ENCODE results near the gene TPO. TPM values are rescaled to one million over a fixed set of nuclear protein-coding genes. Genes with fewer than 3 reads are reported as not detected.
"Not testable (repeated sequence)": the region's sequence is repeated elsewhere in the genome, so short reads cannot be mapped to it uniquely, and the experiment has no call there.

The TPO gene
- total RNA-seq, 2 experiments from 2014 or later: not detected

DNA sequence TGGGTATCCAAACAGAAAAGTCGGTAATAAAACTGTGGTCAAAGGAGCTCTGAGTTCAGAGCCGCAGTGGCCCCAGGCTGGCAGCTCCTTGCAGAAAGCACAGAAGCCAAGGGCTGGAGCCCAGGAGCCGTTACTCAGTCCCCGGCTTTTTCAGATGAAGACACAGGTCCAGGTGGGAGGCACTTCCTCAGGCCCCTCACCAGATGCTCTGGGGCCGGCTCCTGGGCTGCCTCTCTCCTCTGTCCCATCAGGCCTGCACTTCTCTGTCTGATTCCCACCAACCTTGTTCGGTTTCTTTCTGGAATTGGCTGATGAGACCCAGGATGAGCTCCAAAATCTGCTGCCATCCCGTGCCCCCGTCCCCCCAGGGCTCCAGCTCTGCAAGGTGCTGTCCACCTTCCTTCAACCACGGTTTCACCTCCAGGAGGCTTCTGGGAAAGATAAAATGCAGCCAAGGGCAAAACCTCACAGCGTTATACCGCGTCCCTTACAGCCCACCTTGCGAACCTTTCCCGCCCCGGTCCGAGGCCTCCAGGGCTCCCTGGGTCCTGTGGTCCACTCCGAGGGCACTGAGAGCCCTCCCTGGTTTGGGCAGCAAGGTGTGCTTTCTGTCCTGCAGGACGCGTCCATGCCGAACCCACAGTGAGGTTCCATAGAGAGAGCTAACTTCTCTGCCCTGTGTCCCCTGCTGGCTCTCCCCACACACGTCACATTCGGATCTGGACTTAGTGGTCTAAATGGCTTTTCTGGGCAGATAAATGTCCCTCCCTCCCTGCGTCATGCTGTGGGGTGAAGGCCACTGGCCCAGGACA, 102.9 kb downstream of the TPO start:
- CTCF ChIA-PET: no interaction called here
- POLR2A ChIA-PET: no interaction called here
- intact Hi-C loops (cut with micrococcal nuclease): no loop called here
- no peaks in the 10 kb centered on the region for H3K36me3 Mint-ChIP-seq (ENCODE audit: low read depth)
- no peak overlapping the region for H3K4me3 Mint-ChIP-seq
- TF ChIP-seq, protein P1, sequence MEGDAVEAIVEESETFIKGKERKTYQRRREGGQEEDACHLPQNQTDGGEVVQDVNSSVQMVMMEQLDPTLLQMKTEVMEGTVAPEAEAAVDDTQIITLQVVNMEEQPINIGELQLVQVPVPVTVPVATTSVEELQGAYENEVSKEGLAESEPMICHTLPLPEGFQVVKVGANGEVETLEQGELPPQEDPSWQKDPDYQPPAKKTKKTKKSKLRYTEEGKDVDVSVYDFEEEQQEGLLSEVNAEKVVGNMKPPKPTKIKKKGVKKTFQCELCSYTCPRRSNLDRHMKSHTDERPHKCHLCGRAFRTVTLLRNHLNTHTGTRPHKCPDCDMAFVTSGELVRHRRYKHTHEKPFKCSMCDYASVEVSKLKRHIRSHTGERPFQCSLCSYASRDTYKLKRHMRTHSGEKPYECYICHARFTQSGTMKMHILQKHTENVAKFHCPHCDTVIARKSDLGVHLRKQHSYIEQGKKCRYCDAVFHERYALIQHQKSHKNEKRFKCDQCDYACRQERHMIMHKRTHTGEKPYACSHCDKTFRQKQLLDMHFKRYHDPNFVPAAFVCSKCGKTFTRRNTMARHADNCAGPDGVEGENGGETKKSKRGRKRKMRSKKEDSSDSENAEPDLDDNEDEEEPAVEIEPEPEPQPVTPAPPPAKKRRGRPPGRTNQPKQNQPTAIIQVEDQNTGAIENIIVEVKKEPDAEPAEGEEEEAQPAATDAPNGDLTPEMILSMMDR (IDR thresholded peaks at IDR 0.05): no peak
- ATAC-seq (no peak), DNase-seq (no peak)
- no peaks in the 10 kb centered on the region for H3K9me3 Mint-ChIP-seq
- peaks cover 19% of the 10 kb centered on the region for H3K4me1 Mint-ChIP-seq (ENCODE audit: low read depth)
- H3K27me3 Mint-ChIP-seq: no peaks in the 10 kb centered on the region
- no peak overlapping the region for H3K27ac Mint-ChIP-seq

DNA sequence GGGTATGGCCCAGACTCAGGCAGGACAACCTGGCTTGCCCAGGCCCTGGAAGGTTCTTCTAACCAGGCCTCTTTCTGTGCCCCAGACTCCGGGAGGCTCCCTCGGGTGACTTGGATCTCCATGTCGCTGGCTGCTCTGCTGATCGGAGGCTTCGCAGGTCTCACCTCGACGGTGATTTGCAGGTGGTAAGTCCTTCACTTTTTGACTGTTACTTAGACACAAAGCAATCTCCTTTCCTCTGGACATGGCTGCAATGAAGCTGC, 103.5 kb downstream of the TPO start:
- H3K27ac Mint-ChIP-seq: no peak overlapping the region
- ChIA-PET CTCF (no interaction called here), POLR2A (no interaction called here)
- H3K27me3 Mint-ChIP-seq: no peaks in the 10 kb centered on the region
- DNase-seq (no peak), ATAC-seq (no peak)
- TF ChIP-seq, protein P1 (IDR thresholded peaks at IDR 0.05): no peak
- H3K4me1 Mint-ChIP-seq (ENCODE audit: low read depth): peaks cover 19% of the 10 kb centered on the region
- no peaks in the 10 kb centered on the region for H3K9me3 Mint-ChIP-seq
- no peaks in the 10 kb centered on the region for H3K36me3 Mint-ChIP-seq (ENCODE audit: low read depth)
- intact Hi-C loops (cut with micrococcal nuclease): no loop called here
- no peak overlapping the region for H3K4me3 Mint-ChIP-seq

DNA sequence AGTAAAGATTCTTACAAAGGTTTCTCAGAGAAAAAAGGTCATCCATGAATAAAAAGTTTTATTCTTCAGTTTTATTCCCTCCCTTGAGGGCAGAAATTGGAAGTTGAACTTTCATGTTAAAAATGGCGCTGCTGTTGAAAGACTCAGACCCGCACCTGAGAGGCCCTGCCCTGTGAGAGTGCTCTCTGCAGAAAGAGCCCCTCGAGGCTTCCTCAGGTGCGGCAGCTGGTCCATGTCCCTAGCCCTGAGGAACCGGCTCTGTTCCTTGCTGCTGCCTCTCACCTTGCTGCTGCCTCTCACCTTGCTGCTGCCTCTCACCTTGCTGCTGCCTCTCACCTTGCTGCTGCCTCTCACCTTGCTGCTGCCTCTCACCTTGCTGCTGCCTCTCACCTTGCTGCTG, 104.0 kb downstream of the TPO start:
- DNase-seq; H3K27ac Mint-ChIP-seq; H3K9me3 Mint-ChIP-seq; POLR2A ChIA-PET; ATAC-seq; intact Hi-C loops (cut with micrococcal nuclease); H3K4me3 Mint-ChIP-seq; CTCF ChIA-PET; H3K36me3 Mint-ChIP-seq (ENCODE audit: low read depth); H3K27me3 Mint-ChIP-seq: not testable (repeated sequence)
- peaks cover 19% of the 10 kb centered on the region for H3K4me1 Mint-ChIP-seq (ENCODE audit: low read depth)

DNA sequence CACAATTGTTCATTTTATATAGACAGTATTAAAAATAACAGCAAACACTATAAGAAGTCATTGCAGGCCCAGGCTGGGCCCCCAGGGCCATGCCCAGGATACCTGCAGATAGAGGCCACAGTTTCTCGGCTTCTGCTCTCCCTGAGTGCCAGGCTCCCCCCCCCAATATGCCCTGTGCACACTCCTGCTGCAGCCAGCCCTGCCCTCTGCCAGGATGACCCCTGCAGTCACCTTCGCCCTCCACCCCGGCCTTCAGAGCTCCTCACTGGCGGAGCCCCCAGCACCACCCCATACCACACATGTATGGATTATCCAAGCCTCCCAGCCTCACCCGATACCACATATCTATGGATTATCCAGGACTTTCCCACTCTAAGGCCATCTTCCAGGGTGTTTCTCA, 104.5 kb downstream of the TPO start:
- CTCF ChIA-PET: interaction anchor here (2.3 kb wide), 1 partner anchor 33 kb away, joined by 16 read pairs; no protein-coding TSS in a partner anchor
- intact Hi-C loops (cut with micrococcal nuclease): no loop called here
- Mint-ChIP-seq H3K9me3 (no peaks in the 10 kb centered on the region), H3K27ac (no peak overlapping the region), H3K4me3 (no peak overlapping the region), H3K4me1 (ENCODE audit: low read depth) (peaks cover 19% of the 10 kb centered on the region), H3K27me3 (no peaks in the 10 kb centered on the region), H3K36me3 (ENCODE audit: low read depth) (no peaks in the 10 kb centered on the region)
- TF ChIP-seq, protein P1 (IDR thresholded peaks at IDR 0.05): no peak
- DNase-seq (no peak), ATAC-seq (no peak)
- POLR2A ChIA-PET: no interaction called here

DNA sequence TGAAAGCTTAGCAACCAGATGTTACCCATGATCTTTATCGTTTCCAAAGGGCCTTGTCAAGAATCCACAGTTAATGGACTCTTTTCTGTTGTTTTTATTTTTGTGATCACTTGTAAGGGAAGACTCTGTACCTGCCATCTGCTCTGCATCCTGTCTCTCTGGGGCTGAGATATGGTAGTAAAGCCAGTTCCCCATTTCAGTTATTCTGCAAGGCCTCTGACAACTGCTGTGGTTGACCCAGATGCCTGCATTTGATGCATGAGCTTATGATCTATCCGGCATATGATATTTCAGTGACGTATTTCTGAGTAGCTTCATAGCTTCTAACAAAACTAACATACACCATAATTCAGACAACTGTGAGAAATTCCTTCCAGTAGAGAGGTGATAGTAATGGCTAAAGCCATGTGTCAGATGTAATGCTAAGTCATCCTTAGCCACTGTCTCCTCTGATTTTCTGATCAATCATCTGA, 105.1 kb downstream of the TPO start:
- TF ChIP-seq, protein P1 (IDR thresholded peaks at IDR 0.05): no peak
- intact Hi-C loops (cut with micrococcal nuclease): no loop called here
- ChIA-PET POLR2A (no interaction called here), CTCF (interaction anchor here (2.3 kb wide), 1 partner anchor 33 kb away, joined by 16 read pairs; no protein-coding TSS in a partner anchor)
- DNase-seq (peak; percentile 23), ATAC-seq (peak; percentile 79)
- H3K4me1 Mint-ChIP-seq (ENCODE audit: low read depth): peaks cover 19% of the 10 kb centered on the region
- H3K4me3 Mint-ChIP-seq: no peak overlapping the region
- H3K27ac Mint-ChIP-seq: peak overlapping the region; percentile 54
- H3K36me3 Mint-ChIP-seq (ENCODE audit: low read depth): no peaks in the 10 kb centered on the region
- H3K27me3 Mint-ChIP-seq: no peaks in the 10 kb centered on the region
- no peaks in the 10 kb centered on the region for H3K9me3 Mint-ChIP-seq

Measured in activated CD8-positive, alpha-beta T cell treated with anti-CD3 and anti-CD28 coated beads for 36 hours (primary cell).